Panc1 (cell line): Measurements from ENCODE around the gene ARTN.

ENCODE experiments used
- POLR2AphosphoS5 ChIP-seq: IDR thresholded peaks from 2 replicates; pipeline ENCODE4 v1.6.1; 2012; ENCODE audit warnings: mild to moderate bottlenecking, low read depth, low read length, moderate library complexity
- SIN3A ChIP-seq: IDR thresholded peaks from 2 replicates; pipeline ENCODE4 v1.6.1; 2012; ENCODE audit warnings: low read depth, mild to moderate bottlenecking, low read length, moderate library complexity, borderline replicate concordance; ENCODE audit not compliant: insufficient read depth
- TCF7L2 ChIP-seq: IDR thresholded peaks from 2 replicates; pipeline ENCODE4 v1.6.1; 2011; ENCODE audit warnings: mild to moderate bottlenecking, low read depth, low read length, inconsistent platforms
- TF ChIP-seq, protein P1 (sequence below): fragments of 450-650 bp; IDR thresholded peaks from 2 replicates; pipeline ENCODE4 v1.5.1; 2017; ENCODE audit warnings: mild to moderate bottlenecking
- TF ChIP-seq, protein P2 (sequence below), 2 experiments: IDR thresholded peaks; 2 replicates each; pipeline ENCODE4 v1.6.1; 2011 to 2012; ENCODE audit warnings: low read depth in 2 of 2, control low read depth in 1 of 2, low read length in 1 of 2, mild to moderate bottlenecking in 1 of 2, moderate library complexity in 1 of 2; ENCODE audit not compliant: insufficient read depth in 1 of 2

DNA sequence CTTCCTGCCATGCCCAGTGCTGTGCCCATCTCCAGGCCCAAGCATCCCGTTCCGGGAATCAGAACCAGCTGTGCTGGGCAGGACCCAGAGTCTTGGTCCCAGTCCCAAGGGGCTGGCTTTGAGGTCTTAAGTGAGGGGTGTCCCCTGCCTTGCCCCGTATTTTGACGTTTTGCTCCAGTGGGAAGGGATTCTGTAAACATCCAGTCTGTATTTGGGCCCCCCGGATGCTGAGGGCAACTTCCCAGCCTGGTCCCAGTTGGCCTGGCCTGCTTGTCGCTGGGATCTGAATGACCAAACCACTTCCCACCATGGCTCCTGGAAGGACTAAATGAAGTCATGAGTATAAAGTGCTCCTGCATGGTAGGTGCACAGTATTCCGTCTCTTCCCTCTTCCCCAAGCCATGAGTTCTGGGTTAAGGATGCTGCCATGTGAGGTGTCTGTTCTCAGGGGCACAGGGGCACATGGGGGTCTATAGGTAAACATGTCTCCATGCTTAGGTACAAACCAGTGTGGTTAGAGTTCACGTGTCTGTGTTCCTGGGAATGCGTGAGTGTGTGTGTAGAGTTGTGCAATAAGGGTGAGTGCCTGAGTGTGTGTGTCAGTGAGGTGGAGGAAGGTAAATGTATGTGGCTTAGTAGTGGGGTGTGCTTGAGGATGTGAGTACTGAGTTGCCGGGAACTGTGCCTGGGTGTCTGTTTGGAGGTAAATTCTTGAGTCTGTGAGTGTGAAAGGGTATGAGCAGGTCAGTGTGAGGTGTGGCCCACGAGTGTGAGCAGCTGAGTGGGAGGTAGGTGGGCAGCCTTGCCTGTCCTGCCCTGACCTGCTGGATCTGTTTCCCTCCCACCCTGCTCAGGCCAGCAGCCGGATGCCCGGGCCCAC is 46.9 kb downstream of the ARTN start:
- TF ChIP-seq, protein P1, sequence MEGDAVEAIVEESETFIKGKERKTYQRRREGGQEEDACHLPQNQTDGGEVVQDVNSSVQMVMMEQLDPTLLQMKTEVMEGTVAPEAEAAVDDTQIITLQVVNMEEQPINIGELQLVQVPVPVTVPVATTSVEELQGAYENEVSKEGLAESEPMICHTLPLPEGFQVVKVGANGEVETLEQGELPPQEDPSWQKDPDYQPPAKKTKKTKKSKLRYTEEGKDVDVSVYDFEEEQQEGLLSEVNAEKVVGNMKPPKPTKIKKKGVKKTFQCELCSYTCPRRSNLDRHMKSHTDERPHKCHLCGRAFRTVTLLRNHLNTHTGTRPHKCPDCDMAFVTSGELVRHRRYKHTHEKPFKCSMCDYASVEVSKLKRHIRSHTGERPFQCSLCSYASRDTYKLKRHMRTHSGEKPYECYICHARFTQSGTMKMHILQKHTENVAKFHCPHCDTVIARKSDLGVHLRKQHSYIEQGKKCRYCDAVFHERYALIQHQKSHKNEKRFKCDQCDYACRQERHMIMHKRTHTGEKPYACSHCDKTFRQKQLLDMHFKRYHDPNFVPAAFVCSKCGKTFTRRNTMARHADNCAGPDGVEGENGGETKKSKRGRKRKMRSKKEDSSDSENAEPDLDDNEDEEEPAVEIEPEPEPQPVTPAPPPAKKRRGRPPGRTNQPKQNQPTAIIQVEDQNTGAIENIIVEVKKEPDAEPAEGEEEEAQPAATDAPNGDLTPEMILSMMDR: no peak
- TF ChIP-seq, protein P2, sequence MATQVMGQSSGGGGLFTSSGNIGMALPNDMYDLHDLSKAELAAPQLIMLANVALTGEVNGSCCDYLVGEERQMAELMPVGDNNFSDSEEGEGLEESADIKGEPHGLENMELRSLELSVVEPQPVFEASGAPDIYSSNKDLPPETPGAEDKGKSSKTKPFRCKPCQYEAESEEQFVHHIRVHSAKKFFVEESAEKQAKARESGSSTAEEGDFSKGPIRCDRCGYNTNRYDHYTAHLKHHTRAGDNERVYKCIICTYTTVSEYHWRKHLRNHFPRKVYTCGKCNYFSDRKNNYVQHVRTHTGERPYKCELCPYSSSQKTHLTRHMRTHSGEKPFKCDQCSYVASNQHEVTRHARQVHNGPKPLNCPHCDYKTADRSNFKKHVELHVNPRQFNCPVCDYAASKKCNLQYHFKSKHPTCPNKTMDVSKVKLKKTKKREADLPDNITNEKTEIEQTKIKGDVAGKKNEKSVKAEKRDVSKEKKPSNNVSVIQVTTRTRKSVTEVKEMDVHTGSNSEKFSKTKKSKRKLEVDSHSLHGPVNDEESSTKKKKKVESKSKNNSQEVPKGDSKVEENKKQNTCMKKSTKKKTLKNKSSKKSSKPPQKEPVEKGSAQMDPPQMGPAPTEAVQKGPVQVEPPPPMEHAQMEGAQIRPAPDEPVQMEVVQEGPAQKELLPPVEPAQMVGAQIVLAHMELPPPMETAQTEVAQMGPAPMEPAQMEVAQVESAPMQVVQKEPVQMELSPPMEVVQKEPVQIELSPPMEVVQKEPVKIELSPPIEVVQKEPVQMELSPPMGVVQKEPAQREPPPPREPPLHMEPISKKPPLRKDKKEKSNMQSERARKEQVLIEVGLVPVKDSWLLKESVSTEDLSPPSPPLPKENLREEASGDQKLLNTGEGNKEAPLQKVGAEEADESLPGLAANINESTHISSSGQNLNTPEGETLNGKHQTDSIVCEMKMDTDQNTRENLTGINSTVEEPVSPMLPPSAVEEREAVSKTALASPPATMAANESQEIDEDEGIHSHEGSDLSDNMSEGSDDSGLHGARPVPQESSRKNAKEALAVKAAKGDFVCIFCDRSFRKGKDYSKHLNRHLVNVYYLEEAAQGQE (IDR thresholded peaks at IDR 0.05; ENCODE audit: insufficient read depth in 1 of 2, low read depth in 2 of 2, low read length in 1 of 2): no peak
- TF ChIP-seq SIN3A (no peak), POLR2AphosphoS5 (no peak), TCF7L2 (no peak)
